ENCODE measurements around the gene PXDC1.

Gene PXDC1

GRCh38 chr6:3795836-3796718, 44.6 kb upstream of the PXDC1 start:
- H3K9me3 ChIP-seq (ENCODE audit: insufficient read depth, low read depth, low read length) = no peaks in the 10 kb centered on the region
- no peaks in the 10 kb centered on the region for H3F3A ChIP-seq (ENCODE audit: low read depth)
- H3K36me3 ChIP-seq (ENCODE audit: insufficient read depth, low read length) = no peaks in the 10 kb centered on the region
- no peak overlapping the region for H3K4me2 ChIP-seq (ENCODE audit: low read depth, low read length, poor library complexity, severe bottlenecking)
- no peaks in the 10 kb centered on the region for H3K79me2 ChIP-seq (ENCODE audit: insufficient read depth, low read length)
- H3K9ac ChIP-seq (ENCODE audit: low read depth, low read length, poor library complexity, severe bottlenecking) = no peak overlapping the region
- H4K20me1 ChIP-seq (ENCODE audit: insufficient read depth, low read length, poor library complexity, severe bottlenecking) = no peaks in the 10 kb centered on the region
- H3K9me2 ChIP-seq (replicated peaks; ENCODE audit: low read depth, low read length) = no peaks in the 10 kb centered on the region
- H3K4me1 ChIP-seq (ENCODE audit: insufficient read depth, low read length, poor library complexity, severe bottlenecking) = peaks cover 10% of the 10 kb centered on the region
- H3K4me3 ChIP-seq (ENCODE audit: low read length, poor library complexity, severe bottlenecking) = no peak overlapping the region
- H2AFZ ChIP-seq (ENCODE audit: low read length) = 0 out of 2 replicates have a peak overlapping the region, but pooled peaks have one; percentile 14
- no peaks in the 10 kb centered on the region for H3K27me3 ChIP-seq (ENCODE audit: insufficient read depth, low read length, poor library complexity, severe bottlenecking)
- TF ChIP-seq EZH2phosphoT487 (IDR thresholded peaks at IDR 0.05; ENCODE audit: borderline replicate concordance) = no peak
- TF ChIP-seq CTCF (conservative IDR thresholded peaks at IDR 0.05; ENCODE audit: low read length) = no peak

GRCh38 chr6:3794092-3794491, 42.6 kb upstream of the PXDC1 start:
- Histone ChIP-seq H4K20me1 (ENCODE audit: insufficient read depth, low read length, poor library complexity, severe bottlenecking) (no peaks in the 10 kb centered on the region), H3K27me3 (ENCODE audit: insufficient read depth, low read length, poor library complexity, severe bottlenecking) (no peaks in the 10 kb centered on the region)
- no peak for TF ChIP-seq EZH2phosphoT487 (IDR thresholded peaks at IDR 0.05; ENCODE audit: borderline replicate concordance)
- no peak for TF ChIP-seq CTCF (conservative IDR thresholded peaks at IDR 0.05; ENCODE audit: low read length)

GRCh38 chr6:3793545-3793944, 42.0 kb upstream of the PXDC1 start:
- Histone ChIP-seq H3K36me3 (ENCODE audit: insufficient read depth, low read length) (no peaks in the 10 kb centered on the region), H3K9me3 (ENCODE audit: insufficient read depth, low read depth, low read length) (no peaks in the 10 kb centered on the region), H3K9me2 (replicated peaks; ENCODE audit: low read depth, low read length) (no peaks in the 10 kb centered on the region), H3K4me3 (ENCODE audit: low read length, poor library complexity, severe bottlenecking) (no peak overlapping the region), H2AFZ (ENCODE audit: low read length) (no peak overlapping the region), H4K20me1 (ENCODE audit: insufficient read depth, low read length, poor library complexity, severe bottlenecking) (no peaks in the 10 kb centered on the region), H3K4me1 (ENCODE audit: insufficient read depth, low read length, poor library complexity, severe bottlenecking) (peaks cover 4% of the 10 kb centered on the region), H3K79me2 (ENCODE audit: insufficient read depth, low read length) (no peaks in the 10 kb centered on the region), H3K4me2 (ENCODE audit: low read depth, low read length, poor library complexity, severe bottlenecking) (no peak overlapping the region), H3F3A (ENCODE audit: low read depth) (no peaks in the 10 kb centered on the region), H3K9ac (ENCODE audit: low read depth, low read length, poor library complexity, severe bottlenecking) (no peak overlapping the region), H3K27me3 (ENCODE audit: insufficient read depth, low read length, poor library complexity, severe bottlenecking) (no peaks in the 10 kb centered on the region)
- TF ChIP-seq CTCF (conservative IDR thresholded peaks at IDR 0.05; ENCODE audit: low read length) = no peak
- no peak for TF ChIP-seq EZH2phosphoT487 (IDR thresholded peaks at IDR 0.05; ENCODE audit: borderline replicate concordance)

More at GRCh38 chr6:3794092-3794491, 42.6 kb upstream of the PXDC1 start:
- no peak overlapping the region for H2AFZ ChIP-seq (ENCODE audit: low read length)
- H3K36me3 ChIP-seq (ENCODE audit: insufficient read depth, low read length) = no peaks in the 10 kb centered on the region
- H3K79me2 ChIP-seq (ENCODE audit: insufficient read depth, low read length) = no peaks in the 10 kb centered on the region
- peaks cover 10% of the 10 kb centered on the region for H3K4me1 ChIP-seq (ENCODE audit: insufficient read depth, low read length, poor library complexity, severe bottlenecking)
- no peaks in the 10 kb centered on the region for H3K9me2 ChIP-seq (replicated peaks; ENCODE audit: low read depth, low read length)
- no peak overlapping the region for H3K4me2 ChIP-seq (ENCODE audit: low read depth, low read length, poor library complexity, severe bottlenecking)
- H3K9ac ChIP-seq (ENCODE audit: low read depth, low read length, poor library complexity, severe bottlenecking) = no peak overlapping the region
- no peak overlapping the region for H3K4me3 ChIP-seq (ENCODE audit: low read length, poor library complexity, severe bottlenecking)
- no peaks in the 10 kb centered on the region for H3K9me3 ChIP-seq (ENCODE audit: insufficient read depth, low read depth, low read length)
- no peaks in the 10 kb centered on the region for H3F3A ChIP-seq (ENCODE audit: low read depth)

Data from Loucy (cell line).